GM21576 (cell line): Measurements from ENCODE around the gene BATF3.
"Not testable (repeated sequence)": the region's sequence is repeated elsewhere in the genome, so short reads cannot be mapped to it uniquely, and the experiment has no call there.

Experiments used
- ATAC-seq: cut with Tn5 transposase; IDR thresholded peaks from one replicate; pipeline ENCODE4 v1.9.1; 2021; ENCODE audit warnings: mild to moderate bottlenecking, moderate library complexity; ENCODE audit not compliant: unreplicated experiment

Gene BATF3

DNA sequence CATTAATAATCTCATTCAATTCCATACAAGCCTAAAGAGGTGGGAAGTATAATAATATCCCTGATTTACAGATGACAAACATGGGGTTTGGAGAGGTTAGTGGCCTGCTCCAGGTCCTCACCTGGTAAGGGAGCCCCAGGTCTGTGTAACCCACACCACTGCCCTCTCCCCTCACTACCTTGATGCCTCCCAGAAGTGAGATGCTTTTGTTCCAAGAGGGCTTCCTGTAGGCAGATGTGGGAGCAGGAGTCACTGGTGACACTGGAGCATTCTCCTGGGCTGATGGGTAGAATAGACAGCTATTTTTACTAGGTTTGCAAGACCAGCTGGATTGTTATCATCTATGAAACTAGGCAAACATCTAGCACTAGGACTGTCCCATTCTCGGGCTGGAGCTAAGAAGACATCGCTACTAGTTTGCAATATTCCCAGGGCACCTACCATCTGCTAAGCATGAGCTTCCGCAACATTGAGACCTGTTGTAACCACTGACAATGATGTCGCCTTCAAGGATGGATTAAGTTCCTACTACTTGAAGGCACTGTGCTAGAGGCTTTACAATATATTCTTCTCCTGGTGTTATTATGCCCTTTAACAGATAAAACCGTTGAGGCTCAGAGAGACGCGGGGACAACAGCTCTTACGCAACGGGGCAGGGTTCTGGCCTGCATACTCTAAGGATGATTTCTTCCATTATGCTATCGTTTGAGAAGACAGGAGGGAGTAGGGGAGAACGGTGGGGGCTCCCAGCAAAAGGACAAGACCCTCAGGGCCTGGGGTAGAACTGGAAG, 35.0 kb downstream of the BATF3 start:
- no peak for ATAC-seq

- not testable (repeated sequence) for ATAC-seq
Observed at GRCh38 chr1:212658250-212658649, 41.4 kb downstream of the BATF3 start.

DNA sequence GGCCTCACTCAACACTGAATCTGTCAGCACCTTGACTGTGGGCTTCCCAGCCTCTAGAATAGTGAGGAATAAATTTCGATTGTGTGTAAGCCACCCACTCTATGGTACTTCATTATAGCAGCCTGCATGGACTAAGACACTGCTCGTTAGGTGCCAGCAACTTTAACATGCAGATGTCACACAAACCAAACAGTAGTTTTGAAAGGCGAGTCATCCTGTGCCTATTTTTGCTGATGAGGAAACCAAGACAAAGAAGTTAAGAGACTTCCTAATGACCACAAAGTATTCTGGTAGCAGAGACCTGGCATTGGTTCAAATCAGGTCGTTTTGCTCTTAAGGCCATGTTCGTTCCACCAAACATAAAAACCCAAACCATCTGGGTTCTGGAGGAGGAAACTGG, 42.9 kb downstream of the BATF3 start:
- ATAC-seq: no peak

- ATAC-seq: no peak
Observed at GRCh38 chr1:212655668-212656440, 43.8 kb downstream of the BATF3 start.

GRCh38 chr1:212652609-212653008, 47.0 kb downstream of the BATF3 start:
- no peak for ATAC-seq

DNA sequence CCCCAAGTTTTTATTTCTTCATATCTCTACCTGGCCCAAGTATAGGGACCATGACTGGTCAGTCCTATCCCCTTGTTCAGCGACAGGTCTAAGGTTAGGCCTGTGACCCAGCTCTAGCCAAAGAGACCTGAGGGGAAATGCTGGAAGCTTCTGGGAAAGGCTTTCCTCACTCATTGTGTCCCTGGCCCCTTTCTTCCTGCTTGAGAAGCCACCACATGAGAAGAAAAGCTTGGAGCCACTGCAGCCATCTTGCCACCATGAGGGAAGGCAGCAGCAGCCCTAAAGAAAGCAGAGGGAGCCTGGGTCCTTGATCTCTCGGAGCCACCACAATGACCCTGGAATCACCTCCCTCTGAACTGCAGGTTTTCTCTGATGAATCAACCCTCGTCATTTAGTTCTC, 47.7 kb downstream of the BATF3 start:
- no peak for ATAC-seq

GRCh38 chr1:212651521-212651920, 48.1 kb downstream of the BATF3 start:
- no peak for ATAC-seq

- ATAC-seq: no peak
Observed at GRCh38 chr1:212650228-212650627, 49.4 kb downstream of the BATF3 start.

DNA sequence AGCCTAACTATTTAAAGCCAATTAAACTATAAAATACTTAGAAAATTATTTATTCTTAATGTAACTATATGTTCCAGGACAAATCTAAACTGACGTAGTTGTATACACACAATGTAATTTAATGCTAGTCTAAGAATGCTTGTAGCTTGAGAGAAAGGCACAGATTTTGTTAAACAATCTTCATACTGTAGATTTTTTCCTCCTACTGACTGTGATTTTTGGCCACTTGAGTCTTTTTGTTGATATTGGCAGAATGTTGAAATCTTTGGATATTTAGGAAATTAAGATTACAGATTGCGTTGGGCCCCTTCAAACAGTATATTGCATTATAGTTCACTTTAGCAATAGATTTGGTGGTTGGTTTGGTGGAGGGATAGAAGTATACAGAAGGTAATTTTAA, 50.6 kb downstream of the BATF3 start:
- no peak for ATAC-seq

DNA sequence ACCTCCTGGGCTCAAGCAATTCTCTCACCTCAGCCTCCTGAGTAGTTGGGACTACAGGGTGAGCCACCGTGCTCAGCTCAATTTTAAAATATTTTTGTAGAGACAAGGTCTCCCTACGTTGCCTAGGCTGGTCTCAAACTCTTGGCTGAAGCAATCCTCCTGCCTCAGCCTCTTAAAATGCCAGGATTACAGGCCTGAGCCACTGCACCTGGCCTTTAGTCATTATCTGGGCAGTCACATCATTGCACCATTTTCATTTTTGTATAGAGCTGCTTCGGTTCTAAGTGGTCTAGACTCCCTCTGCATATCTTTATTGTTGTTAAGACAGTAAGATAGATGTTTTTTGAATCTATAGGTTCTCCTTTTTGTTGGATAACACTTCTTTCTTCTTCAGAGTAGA, 51.2 kb downstream of the BATF3 start:
- no peak for ATAC-seq

GRCh38 chr1:212647004-212647403, 52.6 kb downstream of the BATF3 start:
- no peak for ATAC-seq

DNA sequence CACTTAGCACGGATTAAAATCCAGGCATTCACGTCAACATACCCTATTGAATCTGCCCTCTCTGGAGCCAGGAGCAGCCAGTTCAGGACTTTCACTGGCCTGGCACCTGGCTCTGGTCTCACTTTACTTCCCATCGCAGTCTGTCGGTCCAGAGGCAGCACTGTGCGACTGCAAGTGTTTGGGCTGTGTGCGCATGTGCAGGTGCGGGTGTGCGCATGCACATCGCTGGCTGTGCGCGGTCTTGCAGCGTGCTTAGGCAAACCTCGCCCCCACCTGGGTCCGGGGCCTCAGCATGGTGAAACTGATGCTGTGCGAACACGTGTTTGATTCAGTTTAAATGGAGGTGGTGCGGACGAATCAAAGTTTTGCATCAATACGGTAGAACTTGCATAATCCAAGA, 53.1 kb downstream of the BATF3 start:
- ATAC-seq: no peak

- ATAC-seq: no peak
Observed at GRCh38 chr1:212645546-212646543, 53.8 kb downstream of the BATF3 start.

- ATAC-seq: no peak
Observed at GRCh38 chr1:212644866-212645545, 54.6 kb downstream of the BATF3 start.

DNA sequence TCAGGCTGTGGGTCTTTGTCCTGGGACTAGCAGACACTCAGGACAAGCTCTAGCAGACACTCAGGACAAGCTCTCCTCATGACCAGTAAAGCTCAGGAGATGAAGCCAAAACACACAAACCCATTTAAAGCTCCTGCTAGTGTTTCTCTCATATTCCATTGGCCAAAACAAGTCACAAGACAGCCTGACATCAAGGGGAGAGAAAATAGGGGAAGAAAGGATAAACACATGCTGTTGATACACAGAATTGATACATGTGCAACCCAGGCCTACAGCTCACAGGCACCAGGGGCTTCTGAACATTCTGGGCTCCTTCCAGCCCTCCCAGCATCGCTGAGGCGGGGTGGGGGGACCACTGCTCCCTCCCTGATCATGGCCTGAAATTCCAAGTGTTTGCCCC, 55.8 kb downstream of the BATF3 start:
- ATAC-seq: no peak

- ATAC-seq: no peak
Observed at GRCh38 chr1:212641956-212642355, 57.7 kb downstream of the BATF3 start.

- ATAC-seq: no peak
Observed at GRCh38 chr1:212640223-212640878, 59.3 kb downstream of the BATF3 start.

DNA sequence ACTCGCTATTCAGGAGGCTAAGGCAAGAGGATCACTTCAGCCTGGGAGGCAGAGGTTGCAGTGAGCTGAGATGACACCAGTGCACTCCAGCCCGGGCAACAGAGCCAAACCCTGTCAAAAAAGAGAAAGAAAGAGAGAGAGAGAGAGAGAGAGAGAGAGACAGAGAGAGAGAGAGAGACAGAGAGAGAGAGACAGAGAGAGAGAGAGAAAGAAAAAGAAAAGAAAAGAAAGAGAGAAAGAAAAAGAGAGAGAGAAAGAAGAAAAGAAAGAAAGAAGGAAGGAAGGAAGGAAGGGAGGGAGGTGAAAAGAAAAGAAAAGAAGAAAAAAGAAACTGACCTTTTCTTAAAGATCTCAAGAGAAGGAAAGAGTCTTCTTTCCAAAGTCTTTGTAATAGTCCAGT, 60.1 kb downstream of the BATF3 start:
- not testable (repeated sequence) for ATAC-seq

GRCh38 chr1:212638492-212639151, 61.0 kb downstream of the BATF3 start:
- no peak for ATAC-seq
